Muscle layer of duodenum (tissue), 2 donors: ENCODE results near the gene GNAL.

Source experiments
- H3K27ac ChIP-seq: one replicate; pipeline ENCODE4 v1.7.0; 2013; ENCODE audit warnings: mild to moderate bottlenecking, low read length
- H3K27me3 ChIP-seq: one replicate; pipeline ENCODE4 v1.7.0; 2013; ENCODE audit warnings: low read depth, mild to moderate bottlenecking, control low read depth, low read length
- H3K36me3 ChIP-seq, 2 donors: one replicate each; pipeline ENCODE4 v1.7.0; 2013; ENCODE audit warnings: low read length in 2 of 2, control low read depth in 1 of 2, mild to moderate bottlenecking in 1 of 2; ENCODE audit not compliant: insufficient read depth in 2 of 2, control insufficient read depth in 1 of 2
- H3K4me1 ChIP-seq, 2 donors: one replicate each; pipeline ENCODE4 v1.7.0; 2013; ENCODE audit warnings: low read length in 2 of 2, mild to moderate bottlenecking in 2 of 2, control low read depth in 1 of 2, moderate library complexity in 1 of 2; ENCODE audit not compliant: insufficient read depth in 2 of 2, control insufficient read depth in 1 of 2
- H3K4me3 ChIP-seq, 2 donors: one replicate each; pipeline ENCODE4 v1.7.0; 2013; ENCODE audit warnings: low read length in 2 of 2, low read depth in 1 of 2, mild to moderate bottlenecking in 1 of 2
- H3K9me3 ChIP-seq, 2 donors: one replicate each; pipeline ENCODE4 v1.7.0; 2013; ENCODE audit warnings: low read length in 2 of 2, control low read depth in 1 of 2, mild to moderate bottlenecking in 1 of 2; ENCODE audit not compliant: control insufficient read depth in 1 of 2
- donor health status: healthy.

GNAL gene

DNA sequence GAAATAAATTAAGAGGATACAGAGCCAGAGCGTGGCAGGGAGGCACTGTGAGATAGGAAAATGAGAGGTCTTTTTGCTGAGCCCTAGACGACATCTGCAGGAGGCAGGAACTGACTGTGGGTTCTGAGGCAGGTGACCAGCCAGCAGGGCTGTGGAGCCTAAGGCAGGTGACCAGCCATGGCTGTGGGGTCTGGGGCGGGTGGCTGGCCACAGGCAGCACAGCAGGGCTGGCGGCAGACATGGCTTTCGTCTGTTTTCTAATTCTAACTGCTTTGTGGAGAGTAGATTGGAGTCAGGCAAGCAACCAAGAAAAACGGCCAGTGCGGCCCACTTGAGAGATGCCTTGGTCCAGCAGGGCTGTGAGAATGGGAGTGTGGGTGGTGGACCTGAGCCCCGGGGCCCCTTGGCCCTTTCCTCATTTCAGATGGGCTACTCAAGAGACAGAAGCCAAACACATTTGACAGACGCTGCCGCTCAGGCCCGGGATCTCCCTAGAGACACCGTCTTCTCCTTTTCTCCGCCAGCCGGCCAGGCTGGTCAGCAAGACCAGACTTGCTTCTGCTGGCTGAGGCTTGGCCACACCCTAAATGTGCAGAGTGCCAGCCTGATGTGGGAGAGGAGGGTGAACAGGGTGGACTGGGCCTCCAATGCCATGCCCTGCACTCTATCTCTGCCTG is 19.7 kb upstream of the GNAL start:
- Histone ChIP-seq H3K27me3 (peaks cover 4% of the 10 kb centered on the region), H3K4me3 (no peak overlapping the region), H3K4me1 (no peaks in the 10 kb centered on the region), H3K9me3 (no peaks in the 10 kb centered on the region), H3K27ac (no peak overlapping the region), H3K36me3 (no peaks in the 10 kb centered on the region)

DNA sequence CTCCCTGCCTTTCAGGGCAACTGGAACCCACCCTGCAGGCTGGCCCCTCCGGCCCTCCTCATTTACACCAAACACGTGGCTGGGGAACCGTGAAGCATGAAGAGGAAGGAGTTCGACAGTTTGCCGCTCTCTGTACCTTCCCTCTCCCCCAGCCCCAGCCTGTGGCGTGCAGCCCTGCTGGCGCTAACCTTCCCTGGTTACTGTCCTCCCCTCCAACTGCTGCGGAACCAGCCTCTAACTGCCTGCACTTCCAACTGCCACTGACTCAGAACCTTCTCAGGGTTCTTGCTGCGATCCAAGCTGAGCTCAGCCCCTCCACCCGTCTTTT is 19.2 kb upstream of the GNAL start:
- Histone ChIP-seq H3K9me3 (no peaks in the 10 kb centered on the region), H3K4me3 (no peak overlapping the region), H3K27ac (no peak overlapping the region), H3K27me3 (peaks cover 4% of the 10 kb centered on the region), H3K36me3 (no peaks in the 10 kb centered on the region), H3K4me1 (no peaks in the 10 kb centered on the region)

DNA sequence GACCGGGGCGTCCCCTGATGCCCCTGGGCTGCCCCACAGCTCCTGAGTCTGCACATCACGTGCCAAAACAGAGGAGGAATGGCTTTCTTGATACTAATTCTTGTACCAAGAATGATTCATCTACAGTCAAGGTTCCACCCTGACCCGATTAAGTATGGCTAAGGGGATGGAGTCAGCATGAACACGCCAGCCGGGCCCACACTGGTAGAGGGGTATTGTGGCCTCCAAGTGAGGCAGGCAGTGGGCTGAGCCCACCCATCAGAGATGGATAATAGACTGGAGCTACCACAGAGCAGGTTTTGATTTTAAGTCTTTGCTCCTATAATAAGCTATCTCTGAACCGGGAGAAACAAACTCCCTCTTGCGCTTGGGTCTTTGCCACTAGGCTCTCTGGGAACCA is 17.9 kb upstream of the GNAL start:
- H3K4me1 ChIP-seq: no peaks in the 10 kb centered on the region
- H3K27ac ChIP-seq: no peak overlapping the region
- no peaks in the 10 kb centered on the region for H3K36me3 ChIP-seq
- no peak overlapping the region for H3K4me3 ChIP-seq
- H3K9me3 ChIP-seq: no peaks in the 10 kb centered on the region
- H3K27me3 ChIP-seq: peaks cover 4% of the 10 kb centered on the region

DNA sequence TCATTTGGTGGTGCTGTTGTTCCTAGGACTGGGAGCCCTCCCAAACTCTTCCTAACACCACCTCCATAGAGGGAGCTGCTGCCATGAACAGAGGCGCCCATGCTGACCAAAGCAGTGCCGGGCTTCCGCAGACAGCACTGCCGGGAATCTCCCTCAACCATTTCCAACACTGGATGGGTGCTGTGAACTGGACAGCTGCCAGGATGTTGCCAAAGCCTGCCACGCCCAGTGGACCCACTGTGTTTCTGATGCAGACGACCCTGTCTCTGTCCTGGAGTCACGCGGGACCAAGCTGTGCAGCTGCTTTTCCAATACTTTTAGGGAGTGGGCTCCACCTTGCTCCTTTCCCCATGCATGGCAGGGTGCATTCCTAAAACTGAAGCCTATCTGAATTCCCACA is 16.9 kb upstream of the GNAL start:
- H3K36me3 ChIP-seq: no peaks in the 10 kb centered on the region
- H3K4me3 ChIP-seq: no peak overlapping the region
- no peaks in the 10 kb centered on the region for H3K9me3 ChIP-seq
- peaks cover 4% of the 10 kb centered on the region for H3K27me3 ChIP-seq
- H3K4me1 ChIP-seq: no peaks in the 10 kb centered on the region
- no peak overlapping the region for H3K27ac ChIP-seq

DNA sequence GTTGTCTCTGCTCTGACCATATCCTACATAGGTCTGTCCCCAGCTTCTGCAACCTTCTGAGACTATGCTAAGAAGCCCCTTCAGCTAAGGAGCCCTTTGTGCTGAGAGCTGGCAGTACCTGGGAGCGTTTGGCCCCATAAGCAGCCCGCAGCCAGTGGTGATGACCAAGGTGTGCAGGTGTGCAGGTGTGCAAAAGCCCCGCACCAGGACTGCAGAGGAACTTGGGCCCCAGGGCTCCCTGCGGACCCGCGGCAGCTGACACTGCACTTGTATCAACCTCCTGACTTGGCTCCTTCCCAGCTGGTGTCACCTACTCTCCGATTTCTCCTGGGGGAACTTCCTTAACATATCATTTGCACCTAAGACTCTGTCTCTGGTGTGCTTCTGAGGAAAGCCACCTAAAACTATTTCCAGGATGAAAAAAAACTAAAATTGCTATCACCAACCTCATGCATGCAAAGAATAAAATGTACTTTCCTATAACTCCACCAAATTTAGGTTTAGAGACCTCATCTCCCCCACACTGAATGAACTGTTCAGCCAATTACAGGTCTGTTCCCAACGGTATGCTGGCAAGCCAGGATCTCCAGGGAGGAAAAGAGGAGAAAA is 16.1 kb upstream of the GNAL start:
- Histone ChIP-seq H3K36me3 (no peaks in the 10 kb centered on the region), H3K9me3 (no peaks in the 10 kb centered on the region), H3K27me3 (peaks cover 4% of the 10 kb centered on the region)

DNA sequence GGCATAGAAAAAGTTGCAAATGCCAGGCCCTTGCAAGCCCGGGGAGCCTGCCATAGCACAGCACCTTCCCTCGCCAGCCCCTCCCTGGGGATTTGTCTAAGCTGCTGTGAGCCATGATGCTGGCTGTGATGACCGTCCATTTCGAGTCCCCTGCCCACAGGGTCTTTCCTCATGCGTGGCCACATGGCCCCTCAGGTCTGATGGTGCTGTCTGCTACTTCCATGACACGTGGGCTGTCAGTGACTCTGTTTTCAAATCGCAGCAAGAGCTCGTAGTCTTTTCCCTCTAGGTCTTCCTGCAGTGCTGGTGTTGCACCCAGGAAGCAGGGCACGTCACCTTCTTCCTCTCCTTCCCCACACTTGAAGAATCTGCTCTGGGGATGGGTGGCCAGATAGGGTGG is 15.5 kb upstream of the GNAL start:
- H3K9me3 ChIP-seq: no peaks in the 10 kb centered on the region
- H3K4me1 ChIP-seq: no peaks in the 10 kb centered on the region
- H3K4me3 ChIP-seq: no peak overlapping the region
- H3K36me3 ChIP-seq: no peaks in the 10 kb centered on the region
- H3K27me3 ChIP-seq: peaks cover 4% of the 10 kb centered on the region
- H3K27ac ChIP-seq: no peak overlapping the region

More for the DNA sequence above, 16.1 kb upstream of the GNAL start:
- Histone ChIP-seq H3K4me1 (no peaks in the 10 kb centered on the region), H3K4me3 (no peak overlapping the region), H3K27ac (no peak overlapping the region)

DNA sequence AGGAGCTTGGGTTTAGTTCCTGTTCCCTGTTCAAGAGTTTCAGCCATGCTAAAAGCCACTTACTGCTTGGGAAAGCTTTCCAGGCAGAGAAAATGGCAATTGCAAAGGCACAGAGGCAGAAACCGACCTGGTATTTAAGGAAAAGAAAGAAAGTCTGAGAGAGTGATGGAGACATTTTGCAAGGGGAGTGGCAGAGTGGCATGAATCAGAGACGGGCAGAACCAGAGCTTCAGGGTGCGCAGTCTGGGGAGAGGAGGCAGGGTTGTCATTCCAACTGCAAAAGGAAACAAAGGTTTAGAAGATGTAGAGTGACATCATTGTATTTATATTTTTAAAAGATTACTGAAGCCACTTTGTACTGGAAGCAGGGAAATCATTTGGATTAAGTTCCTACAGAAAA is 14.9 kb upstream of the GNAL start:
- Histone ChIP-seq H3K4me1 (no peaks in the 10 kb centered on the region), H3K36me3 (no peaks in the 10 kb centered on the region), H3K27ac (no peak overlapping the region), H3K4me3 (no peak overlapping the region), H3K27me3 (peaks cover 4% of the 10 kb centered on the region), H3K9me3 (no peaks in the 10 kb centered on the region)

DNA sequence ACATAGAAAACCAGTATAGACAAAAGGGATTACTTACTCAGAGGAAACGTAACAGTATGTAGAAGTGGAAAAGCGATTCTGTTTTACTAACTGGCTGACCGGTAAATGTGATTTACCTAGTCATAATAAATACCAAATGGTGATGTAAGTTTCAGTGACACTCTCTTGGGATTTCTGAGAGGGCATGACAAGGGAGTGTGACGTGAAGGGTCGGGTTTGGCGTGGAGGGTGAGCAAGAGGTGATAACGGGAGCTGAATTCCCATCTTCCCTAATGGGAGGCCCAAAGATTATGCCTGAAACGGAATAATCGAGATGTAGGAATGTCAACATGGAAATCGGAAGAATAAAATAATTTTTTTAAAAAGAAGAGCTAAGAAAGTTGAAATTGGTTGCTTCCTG is 12.7 kb upstream of the GNAL start:
- no peaks in the 10 kb centered on the region for H3K9me3 ChIP-seq
- peaks cover 4% of the 10 kb centered on the region for H3K27me3 ChIP-seq
- H3K4me3 ChIP-seq: no peak overlapping the region
- H3K27ac ChIP-seq: no peak overlapping the region
- no peaks in the 10 kb centered on the region for H3K4me1 ChIP-seq
- H3K36me3 ChIP-seq: no peaks in the 10 kb centered on the region

DNA sequence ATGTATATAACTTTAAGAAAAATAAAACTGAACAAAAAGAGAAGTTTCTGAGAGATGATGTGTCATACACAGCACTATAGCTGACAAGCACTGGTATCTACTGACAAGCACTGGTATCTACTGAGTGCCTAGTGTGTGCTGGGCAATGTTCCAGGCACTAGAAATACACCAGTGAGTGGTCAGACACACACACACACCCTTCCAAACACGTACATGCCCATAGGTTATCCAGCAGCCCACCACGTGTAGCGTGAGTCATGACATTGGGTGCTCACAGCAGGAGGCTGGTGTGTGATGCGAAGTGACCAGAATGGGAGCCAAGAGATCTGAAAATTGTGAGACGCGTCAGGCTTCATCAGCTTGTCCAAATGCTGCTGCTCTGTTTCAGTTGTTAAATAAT is 12.2 kb upstream of the GNAL start:
- no peaks in the 10 kb centered on the region for H3K9me3 ChIP-seq
- peaks cover 4% of the 10 kb centered on the region for H3K27me3 ChIP-seq
- no peak overlapping the region for H3K27ac ChIP-seq
- no peaks in the 10 kb centered on the region for H3K36me3 ChIP-seq
- no peak overlapping the region for H3K4me3 ChIP-seq
- H3K4me1 ChIP-seq: no peaks in the 10 kb centered on the region

DNA sequence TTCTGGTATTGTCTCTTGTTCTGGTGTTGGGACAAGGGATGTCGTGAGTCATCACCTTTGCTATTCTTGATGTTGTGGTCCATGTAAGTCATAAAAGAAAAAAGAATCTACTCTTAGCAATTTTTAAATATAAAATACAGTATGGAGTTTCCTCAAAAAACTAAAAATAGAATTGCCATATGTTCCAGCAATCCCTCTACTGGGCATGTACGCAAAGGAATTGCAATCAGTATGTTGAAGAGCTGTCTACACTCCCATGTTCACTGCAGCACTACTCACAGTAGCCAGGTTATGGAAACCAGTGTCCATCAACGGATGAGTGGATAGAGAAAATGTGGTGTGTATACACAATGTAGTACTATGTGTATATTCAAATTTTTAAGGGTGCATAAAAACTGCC is 10.9 kb upstream of the GNAL start:
- no peaks in the 10 kb centered on the region for H3K4me1 ChIP-seq
- no peaks in the 10 kb centered on the region for H3K9me3 ChIP-seq
- peaks cover 4% of the 10 kb centered on the region for H3K27me3 ChIP-seq
- H3K27ac ChIP-seq: no peak overlapping the region
- no peak overlapping the region for H3K4me3 ChIP-seq
- H3K36me3 ChIP-seq: no peaks in the 10 kb centered on the region

DNA sequence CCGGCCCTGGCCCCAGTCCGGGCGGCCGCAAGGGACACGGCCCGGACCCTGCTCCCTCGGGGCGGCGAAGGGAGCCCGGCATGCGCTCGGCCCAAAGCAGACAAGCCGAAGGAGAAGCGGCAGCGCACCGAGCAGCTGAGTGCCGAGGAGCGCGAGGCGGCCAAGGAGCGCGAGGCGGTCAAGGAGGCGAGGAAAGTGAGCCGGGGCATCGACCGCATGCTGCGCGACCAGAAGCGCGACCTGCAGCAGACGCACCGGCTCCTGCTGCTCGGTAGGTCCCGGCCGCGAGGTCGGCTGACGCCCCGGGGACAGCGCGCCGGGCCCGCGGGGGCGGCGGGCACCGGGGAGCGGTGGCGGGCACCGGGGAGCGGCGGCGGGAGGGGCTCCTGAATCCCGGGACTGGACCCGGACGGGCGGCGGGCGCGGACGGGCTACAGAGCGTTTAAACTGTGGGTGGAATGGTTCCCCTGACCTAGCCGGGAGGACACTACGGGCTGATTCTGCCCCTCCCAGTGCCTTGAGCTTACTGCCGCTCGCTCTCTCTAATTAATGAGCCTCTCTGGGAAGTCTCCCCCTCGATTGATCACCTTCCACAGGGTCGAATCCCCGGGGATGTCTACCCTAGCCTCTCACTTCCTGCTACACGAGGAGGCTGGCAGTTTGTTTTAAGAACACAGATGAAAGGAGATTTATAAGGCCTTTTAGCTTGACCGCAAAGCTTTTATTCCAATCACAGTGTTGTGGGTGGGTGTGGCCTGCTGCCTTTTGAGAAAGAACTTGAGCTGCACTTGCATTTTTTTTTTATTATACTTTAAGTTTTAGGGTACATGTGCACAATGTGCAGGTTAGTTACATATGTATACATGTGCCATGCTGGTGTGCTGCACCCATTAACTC is 853 bp downstream of the GNAL start:
- peaks cover 3% of the 10 kb centered on the region for H3K27me3 ChIP-seq
- H3K4me1 ChIP-seq: peaks cover 0 to 8% of the 10 kb centered on the region in 2 donors
- no peaks in the 10 kb centered on the region for H3K9me3 ChIP-seq
- H3K4me3 ChIP-seq: peak overlapping the region; percentile 43 to 75
- no peaks in the 10 kb centered on the region for H3K36me3 ChIP-seq
- no peak overlapping the region for H3K27ac ChIP-seq
